PC-9 (cell line): ENCODE data around the gene RIPK4. TPM values are rescaled to one million over a fixed set of nuclear protein-coding genes. Genes with fewer than 3 reads are reported as not detected.

ENCODE experiments used
- BruUV-seq: library from RNA; stranded (reverse); fragments of 400-500 nt; replicated peaks from 2 replicates; lab custom pipeline; 2021; lab: Mats Ljungman, UMichigan
- CTCF ChIA-PET: fragments of 300-600 bp; sonication (Branson Sonifier 250); formaldehyde crosslinking; loops from one replicate; lab custom pipeline; 2022; ENCODE audit warnings: antibody characterized with exemption; lab: Charles Lee
- POLR2A ChIA-PET: fragments of 300-600 bp; sonication (Branson Sonifier 250); formaldehyde crosslinking; loops from one replicate; lab custom pipeline; 2022; ENCODE audit warnings: antibody characterized with exemption; ENCODE audit not compliant: unreplicated experiment; lab: Charles Lee
- DNase-seq, 2 experiments: peaks; one replicate each; pipeline versions ENCODE4 v3.0.0 to v3.0.0-alpha.2; 2015 to 2022; ENCODE audit warnings: mixed read lengths in 1 of 2
- H2AFZ ChIP-seq: fragments of 200-600 bp; sonication (generic); 2 replicates; pipeline ENCODE4 v1.8.1; 2017; ENCODE audit warnings: antibody characterized with exemption
- H3F3A ChIP-seq: fragments of 200-600 bp; sonication (generic); 2 replicates; pipeline ENCODE4 v1.8.1; 2017; ENCODE audit warnings: antibody characterized with exemption, mild to moderate bottlenecking, low read depth; ENCODE audit not compliant: insufficient read depth
- H3K27ac ChIP-seq: fragments of 200-600 bp; sonication (generic); 2 replicates; pipeline ENCODE4 v1.6.1; 2016; ENCODE audit warnings: mixed run types
- H3K27me3 ChIP-seq: fragments of 200-600 bp; sonication (generic); 2 replicates; pipeline ENCODE4 v1.6.1; 2016; ENCODE audit warnings: low read depth, mixed run types; ENCODE audit not compliant: insufficient read depth
- H3K36me3 ChIP-seq: fragments of 200-600 bp; sonication (generic); 2 replicates; pipeline ENCODE4 v1.6.1; 2016; ENCODE audit warnings: low read depth, mixed run types
- H3K4me1 ChIP-seq: fragments of 200-600 bp; sonication (generic); replicated peaks from 2 replicates; pipeline ENCODE4 v1.6.1; 2016; ENCODE audit warnings: mixed run types; ENCODE audit not compliant: insufficient read depth
- H3K4me2 ChIP-seq: fragments of 200-600 bp; sonication (generic); 2 replicates; pipeline ENCODE4 v1.6.1; 2017; ENCODE audit warnings: mixed run types
- H3K4me3 ChIP-seq: fragments of 200-600 bp; sonication (generic); 2 replicates; pipeline ENCODE4 v1.6.1; 2016; ENCODE audit warnings: mixed run types
- H3K79me2 ChIP-seq: fragments of 200-600 bp; sonication (generic); 2 replicates; pipeline ENCODE4 v1.6.1; 2017; ENCODE audit warnings: low read depth, mixed run types
- H3K9me2 ChIP-seq: fragments of 200-600 bp; sonication (generic); 2 replicates; pipeline ENCODE4 v1.8.1; 2017; ENCODE audit warnings: mild to moderate bottlenecking; ENCODE audit not compliant: insufficient read depth
- H3K9me3 ChIP-seq: fragments of 200-600 bp; sonication (generic); 2 replicates; pipeline ENCODE4 v1.8.1; 2016; ENCODE audit warnings: low read depth; ENCODE audit not compliant: insufficient read depth
- H4K20me1 ChIP-seq: fragments of 200-600 bp; sonication (generic); 2 replicates; pipeline ENCODE4 v1.8.1; 2017; ENCODE audit not compliant: insufficient read depth
- CTCF ChIP-seq: fragments of 200-600 bp; sonication (generic); conservative IDR thresholded peaks from 2 replicates; pipeline ENCODE4 v1.6.1; 2017; ENCODE audit warnings: mixed run types, antibody characterized with exemption, mild to moderate bottlenecking, moderate library complexity
- EZH2 ChIP-seq: fragments of 200-600 bp; sonication (generic); IDR thresholded peaks from 2 replicates; pipeline ENCODE4 v1.8.0; 2017; ENCODE audit warnings: antibody characterized with exemption, low read depth
- intact Hi-C: fragments of 100-400 bp; cut with micrococcal nuclease; formaldehyde crosslinking; loops from one replicate; pipeline ENCODE4 v1.10.0; 2022; ENCODE audit not compliant: unreplicated experiment
- total RNA-seq: library from RNA; stranded (reverse); gene quantifications from 2 replicates; pipeline ENCODE4 v1.2.3, GENCODE V29; 2021

Gene RIPK4
- total RNA-seq, 1 experiment from 2014 or later, result 30.1 TPM

GRCh38 chr21:41709166-41709565 lies 57.7 kb downstream of the RIPK4 start:
- no peaks in the 10 kb centered on the region for H3K9me2 ChIP-seq
- CTCF ChIA-PET, result no interaction called here
- no peak for TF ChIP-seq CTCF
- no peak for TF ChIP-seq EZH2

GRCh38 chr21:41707960-41708330 lies 58.9 kb downstream of the RIPK4 start:
- Histone ChIP-seq H2AFZ (no peak overlapping the region), H3K36me3 (no peaks in the 10 kb centered on the region), H4K20me1 (no peaks in the 10 kb centered on the region), H3K27me3 (no peaks in the 10 kb centered on the region), H3K27ac (peak overlapping the region; percentile 93), H3K4me3 (no peak overlapping the region; the same call in 1 of the 2 replicates), H3K4me2 (peak overlapping the region; percentile 65), H3K9me3 (no peaks in the 10 kb centered on the region), H3K79me2 (peaks cover 3% of the 10 kb centered on the region; the same call in 1 of the 2 replicates), H3F3A (peaks cover 42% of the 10 kb centered on the region), H3K4me1 (peaks cover 67% of the 10 kb centered on the region), H3K9me2 (no peaks in the 10 kb centered on the region)
- ChIA-PET POLR2A (no interaction called here), CTCF (interaction anchor here (0.6 kb wide), 1 partner anchor 29 kb away, joined by 4 read pairs; no protein-coding TSS in a partner anchor)
- no TSS peak for BruUV-seq
- intact Hi-C loops, result loop anchor here (1.0 to 2.0 kb wide), 5 partner anchors 7 to 73 kb away; no protein-coding TSS in a partner anchor
- TF ChIP-seq EZH2, result no peak
- no peak for TF ChIP-seq CTCF
- DNase-seq, result no peak

More at GRCh38 chr21:41709166-41709565, 57.7 kb downstream of the RIPK4 start:
- Histone ChIP-seq H3F3A (peaks cover 38% of the 10 kb centered on the region), H3K79me2 (peaks cover 7% of the 10 kb centered on the region; the same call in 1 of the 2 replicates), H2AFZ (no peak overlapping the region), H3K4me2 (no peak overlapping the region), H3K27ac (peak overlapping the region; percentile 93; the same call in 1 of the 2 replicates), H4K20me1 (no peaks in the 10 kb centered on the region), H3K4me3 (no peak overlapping the region), H3K27me3 (no peaks in the 10 kb centered on the region), H3K9me3 (no peaks in the 10 kb centered on the region), H3K4me1 (peaks cover 61% of the 10 kb centered on the region), H3K36me3 (no peaks in the 10 kb centered on the region)
- no TSS peak for BruUV-seq
- intact Hi-C loops, result no loop called here
- DNase-seq, result no peak
- POLR2A ChIA-PET, result interaction anchor here (0.7 kb wide), 1 partner anchor 201 kb away, joined by 8 read pairs; the partner anchor contains the start of gene TMPRSS2

- H3K9me2 ChIP-seq, result no peaks in the 10 kb centered on the region
- peaks cover 72% of the 10 kb centered on the region for H3K4me1 ChIP-seq
- no peaks in the 10 kb centered on the region for H4K20me1 ChIP-seq
- H3K4me3 ChIP-seq, result peak overlapping the region; percentile 8; the same call in 1 of the 2 replicates
- no peaks in the 10 kb centered on the region for H3K36me3 ChIP-seq
- POLR2A ChIA-PET, result interaction anchor here (0.5 to 1.2 kb wide), 3 partner anchors 54 to 75 kb away, joined by 4 to 12 read pairs (median 12); no protein-coding TSS in a partner anchor
- H3F3A ChIP-seq, result peaks cover 42% of the 10 kb centered on the region
- no peak for TF ChIP-seq CTCF
- no peak overlapping the region for H2AFZ ChIP-seq
- no peaks in the 10 kb centered on the region for H3K27me3 ChIP-seq
- intact Hi-C loops, result loop anchor here (1.0 to 2.0 kb wide), 5 partner anchors 8 to 73 kb away; no protein-coding TSS in a partner anchor
- no peaks in the 10 kb centered on the region; the same call in 1 of the 2 replicates for H3K9me3 ChIP-seq
- peak overlapping the region; percentile 93 for H3K27ac ChIP-seq
- peak overlapping the region; percentile 65 for H3K4me2 ChIP-seq
- BruUV-seq, result no TSS peak
- CTCF ChIA-PET, result interaction anchor here (0.6 kb wide), 1 partner anchor 28 kb away, joined by 4 read pairs; no protein-coding TSS in a partner anchor
- peak; percentile 47 to 90 for DNase-seq
- H3K79me2 ChIP-seq, result peaks cover 3% of the 10 kb centered on the region; the same call in 1 of the 2 replicates
Measured at GRCh38 chr21:41707231-41707959, 59.5 kb downstream of the RIPK4 start.
